IMR-90 (cell line): ENCODE results near the gene PCNX2.

Experiments
- CTCF ChIP-seq: conservative IDR thresholded peaks from 2 replicates; pipeline ENCODE4 v1.5.1; 2012; ENCODE audit warnings: mild to moderate bottlenecking, low read depth, low read length, improper control_type of control experiment
- ELK1 ChIP-seq: fragments of 150-350 bp; IDR thresholded peaks from 2 replicates; pipeline ENCODE4 v1.6.1; 2016; ENCODE audit warnings: low read depth, mild to moderate bottlenecking, low read length, moderate library complexity, borderline replicate concordance
- FOS ChIP-seq: fragments of 150-350 bp; IDR thresholded peaks from 2 replicates; pipeline ENCODE4 v1.6.1; 2016; ENCODE audit warnings: low read depth, low read length
- USF2 ChIP-seq: fragments of 150-350 bp; IDR thresholded peaks from 2 replicates; pipeline ENCODE4 v1.6.1; 2017; ENCODE audit warnings: mild to moderate bottlenecking, antibody characterized with exemption, low read length, low read depth

- no peak for TF ChIP-seq FOS
- no peak for TF ChIP-seq CTCF
- no peak for TF ChIP-seq ELK1
- TF ChIP-seq USF2: no peak
These were observed 84.4 kb downstream of the PCNX2 start for GRCh38 chr1:233211106-233211505.
